Thyroid gland (tissue), 4 donors: ENCODE results near the gene FCGR3A.
"Not testable (repeated sequence)": the region's sequence is repeated elsewhere in the genome, so short reads cannot be mapped to it uniquely, and the experiment has no call there.

Experiments
- POLR2A ChIP-seq, 2 donors: fragments of 450-650 bp; IDR thresholded peaks; one replicate each; pipeline ENCODE4 v1.6.1; 2017; ENCODE audit warnings: antibody characterized with exemption in 2 of 2, mild to moderate bottlenecking in 2 of 2, moderate library complexity in 1 of 2
- TF ChIP-seq, protein P1 (sequence below), 6 experiments: fragments of 200-600 bp in 3 of 6; fragments of 450-650 bp in 3 of 6; sonication (generic) in 3 of 6; IDR thresholded peaks; one replicate each; pipeline ENCODE4 v1.5.1; 2016 to 2019; ENCODE audit warnings: antibody characterized with exemption in 6 of 6, mild to moderate bottlenecking in 2 of 6, inconsistent platforms in 1 of 6, moderate library complexity in 1 of 6

DNA sequence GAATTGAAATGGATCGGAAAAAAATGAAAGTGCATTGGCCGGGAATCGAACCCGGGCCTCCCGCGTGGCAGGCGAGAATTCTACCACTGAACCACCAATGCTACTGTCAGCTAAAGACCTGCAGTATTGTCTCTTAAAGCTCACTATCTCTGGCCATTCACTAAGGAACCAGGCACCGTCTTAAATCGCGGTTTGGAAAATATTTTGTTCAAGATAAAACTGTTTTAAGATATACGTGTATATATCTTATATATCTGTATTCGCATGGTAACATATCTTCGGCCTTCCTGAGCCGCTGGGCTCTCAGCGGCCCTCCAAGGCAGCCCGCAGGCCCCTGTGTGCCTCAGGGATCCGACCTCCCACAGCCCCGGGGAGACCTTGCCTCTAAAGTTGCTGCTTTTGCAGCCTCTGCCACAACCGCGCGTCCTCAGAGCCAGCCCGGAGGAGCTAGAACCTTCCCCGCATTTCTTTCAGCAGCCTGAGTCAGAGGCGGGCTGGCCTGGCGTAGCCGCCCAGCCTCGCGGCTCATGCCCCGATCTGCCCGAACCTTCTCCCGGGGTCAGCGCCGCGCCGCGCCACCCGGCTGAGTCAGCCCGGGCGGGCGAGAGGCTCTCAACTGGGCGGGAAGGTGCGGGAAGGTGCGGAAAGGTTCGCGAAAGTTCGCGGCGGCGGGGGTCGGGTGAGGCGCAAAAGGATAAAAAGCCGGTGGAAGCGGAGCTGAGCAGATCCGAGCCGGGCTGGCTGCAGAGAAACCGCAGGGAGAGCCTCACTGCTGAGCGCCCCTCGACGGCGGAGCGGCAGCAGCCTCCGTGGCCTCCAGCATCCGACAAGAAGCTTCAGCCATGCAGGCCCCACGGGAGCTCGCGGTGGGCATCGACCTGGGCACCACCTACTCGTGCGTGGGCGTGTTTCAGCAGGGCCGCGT, 25.5 kb downstream of the FCGR3A start, which contains the start of gene HSPA6:
- TF ChIP-seq, protein P1, sequence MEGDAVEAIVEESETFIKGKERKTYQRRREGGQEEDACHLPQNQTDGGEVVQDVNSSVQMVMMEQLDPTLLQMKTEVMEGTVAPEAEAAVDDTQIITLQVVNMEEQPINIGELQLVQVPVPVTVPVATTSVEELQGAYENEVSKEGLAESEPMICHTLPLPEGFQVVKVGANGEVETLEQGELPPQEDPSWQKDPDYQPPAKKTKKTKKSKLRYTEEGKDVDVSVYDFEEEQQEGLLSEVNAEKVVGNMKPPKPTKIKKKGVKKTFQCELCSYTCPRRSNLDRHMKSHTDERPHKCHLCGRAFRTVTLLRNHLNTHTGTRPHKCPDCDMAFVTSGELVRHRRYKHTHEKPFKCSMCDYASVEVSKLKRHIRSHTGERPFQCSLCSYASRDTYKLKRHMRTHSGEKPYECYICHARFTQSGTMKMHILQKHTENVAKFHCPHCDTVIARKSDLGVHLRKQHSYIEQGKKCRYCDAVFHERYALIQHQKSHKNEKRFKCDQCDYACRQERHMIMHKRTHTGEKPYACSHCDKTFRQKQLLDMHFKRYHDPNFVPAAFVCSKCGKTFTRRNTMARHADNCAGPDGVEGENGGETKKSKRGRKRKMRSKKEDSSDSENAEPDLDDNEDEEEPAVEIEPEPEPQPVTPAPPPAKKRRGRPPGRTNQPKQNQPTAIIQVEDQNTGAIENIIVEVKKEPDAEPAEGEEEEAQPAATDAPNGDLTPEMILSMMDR (IDR thresholded peaks at IDR 0.05), result not testable (repeated sequence)
- TF ChIP-seq POLR2A (IDR thresholded peaks at IDR 0.05), result peak in 1 of 2 donors; percentile 36
